ENCODE results near the gene RGS1. TPM values are rescaled to one million over a fixed set of nuclear protein-coding genes. Genes with fewer than 3 reads are reported as not detected.

The RGS1 gene
- total RNA-seq, 2 experiments from 2014 or later: 23.5 to 27.1 TPM

DNA sequence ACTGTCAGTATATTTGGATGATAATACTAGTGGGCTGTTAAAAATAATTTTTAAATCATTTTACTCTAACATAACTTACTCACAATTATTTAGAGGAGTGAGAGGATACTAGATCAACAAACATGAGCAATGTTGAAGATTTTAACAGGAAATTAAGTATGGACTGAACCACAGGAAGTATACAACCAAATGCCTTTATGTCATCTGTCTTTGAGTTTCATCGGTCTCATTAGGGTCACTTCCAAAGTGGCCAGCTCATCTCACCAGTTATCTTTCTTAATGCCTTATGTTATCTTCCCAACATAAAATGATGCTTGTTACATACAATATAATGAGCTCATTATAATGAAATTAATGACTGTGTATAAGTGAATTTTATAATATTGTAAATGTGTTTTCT lies 1.5 kb upstream of the RGS1 start:
- H3K4me3 Mint-ChIP-seq: no peak overlapping the region
- no peaks in the 10 kb centered on the region for H3K27me3 Mint-ChIP-seq
- H3K4me1 Mint-ChIP-seq (ENCODE audit: low read depth): peaks cover 72% of the 10 kb centered on the region
- CTCF ChIA-PET: interaction anchor here (0.9 to 1.2 kb wide), 3 partner anchors 20 to 96 kb away, joined by 3 to 5 read pairs (median 3); no protein-coding TSS in a partner anchor
- DNase-seq: no peak
- POLR2A ChIA-PET: no interaction called here
- intact Hi-C loops (cut with micrococcal nuclease): loop anchor here (2.0 to 10.0 kb wide), 3 partner anchors 67 to 485 kb away; partner anchors contain the start of genes RGS2, RO60 and UCHL5
- no peak overlapping the region for H3K27ac Mint-ChIP-seq
- H3K36me3 Mint-ChIP-seq: peaks cover 33% of the 10 kb centered on the region
- peaks cover 6% of the 10 kb centered on the region for H3K9me3 Mint-ChIP-seq

GRCh38 chr1:192576190-192577144 lies 894 bp downstream of the RGS1 start:
- DNase-seq: no peak
- CTCF ChIA-PET: interaction anchor here (1.2 kb wide), 1 partner anchor 70 kb away, joined by 4 read pairs; no protein-coding TSS in a partner anchor
- H3K36me3 Mint-ChIP-seq: peaks cover 35% of the 10 kb centered on the region
- H3K27ac Mint-ChIP-seq: peak overlapping the region; percentile 90
- H3K9me3 Mint-ChIP-seq: no peaks in the 10 kb centered on the region
- H3K4me1 Mint-ChIP-seq (ENCODE audit: low read depth): peaks cover 81% of the 10 kb centered on the region
- H3K27me3 Mint-ChIP-seq: no peaks in the 10 kb centered on the region
- H3K4me3 Mint-ChIP-seq: peak overlapping the region; percentile 84
- POLR2A ChIA-PET: interaction anchor here (3.8 kb wide), 1 partner anchor 26 kb away, joined by 21 read pairs; no protein-coding TSS in a partner anchor
- intact Hi-C loops (cut with micrococcal nuclease): loop anchor here (5.0 to 10.0 kb wide), 2 partner anchors 228 to 546 kb away; partner anchors contain the start of genes CDC73 and RGS2

DNA sequence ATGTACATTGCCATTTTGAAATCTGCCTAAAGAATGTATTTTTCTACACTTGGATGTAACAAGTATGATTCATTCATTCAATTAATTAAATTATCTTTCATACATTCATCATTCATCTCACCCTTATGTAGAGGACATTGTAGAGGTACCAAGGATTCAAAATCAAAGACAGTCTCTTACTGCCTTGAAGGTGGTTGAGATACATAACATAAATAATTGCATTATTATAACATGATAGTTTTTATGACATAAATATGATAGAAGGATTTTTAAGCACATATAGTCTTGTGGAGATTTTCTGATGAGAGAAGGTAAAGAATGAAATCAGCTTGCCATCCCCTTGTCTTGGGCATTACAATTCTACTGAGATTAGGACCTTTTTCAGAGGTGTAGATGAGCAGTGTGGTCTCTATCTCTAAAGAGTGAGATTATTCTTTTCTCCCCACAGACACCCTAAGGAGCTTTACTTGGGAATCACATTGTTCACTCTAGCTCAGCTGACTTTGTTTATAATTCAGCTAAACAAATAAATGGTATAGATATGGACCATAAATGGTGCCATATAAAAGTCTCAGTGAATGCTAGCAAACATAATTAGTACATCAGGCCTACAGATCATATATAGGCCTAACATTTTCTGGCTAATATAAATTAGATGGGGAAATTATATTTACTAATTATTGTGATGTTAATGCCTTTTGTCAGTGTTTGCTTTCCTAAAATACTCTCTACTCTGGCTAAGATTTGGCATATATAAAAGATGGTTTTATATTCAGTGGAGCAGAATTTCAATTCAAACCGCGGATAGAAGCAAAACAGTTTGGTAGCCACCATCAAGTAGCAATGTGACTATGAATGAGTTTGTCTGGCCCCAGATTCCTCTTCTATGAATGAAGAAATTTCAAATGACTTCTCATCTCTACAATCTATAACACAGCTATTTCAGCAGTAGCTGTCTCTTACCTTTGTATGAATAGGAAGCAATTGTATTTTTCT lies 1.9 kb downstream of the RGS1 start:
- no peaks in the 10 kb centered on the region for H3K9me3 Mint-ChIP-seq
- H3K36me3 Mint-ChIP-seq: peaks cover 35% of the 10 kb centered on the region
- POLR2A ChIA-PET: interaction anchor here (0.6 to 3.8 kb wide), 3 partner anchors 27 to 33 kb away, joined by 3 to 21 read pairs (median 9); no protein-coding TSS in a partner anchor
- intact Hi-C loops (cut with micrococcal nuclease): loop anchor here (5.0 to 10.0 kb wide), 2 partner anchors 227 to 545 kb away; partner anchors contain the start of genes CDC73 and RGS2
- peaks cover 71% of the 10 kb centered on the region for H3K4me1 Mint-ChIP-seq (ENCODE audit: low read depth)
- CTCF ChIA-PET: interaction anchor here (0.6 to 1.3 kb wide), 4 partner anchors 33 to 105 kb away, joined by 3 to 4 read pairs (median 3); no protein-coding TSS in a partner anchor
- peak overlapping the region; percentile 90 for H3K27ac Mint-ChIP-seq
- peak overlapping the region; percentile 84 for H3K4me3 Mint-ChIP-seq
- no peaks in the 10 kb centered on the region for H3K27me3 Mint-ChIP-seq
- no peak for DNase-seq

- peaks cover 63% of the 10 kb centered on the region for H3K4me1 Mint-ChIP-seq (ENCODE audit: low read depth)
- no peaks in the 10 kb centered on the region for H3K27me3 Mint-ChIP-seq
- ChIA-PET POLR2A (interaction anchor here (0.6 to 3.8 kb wide), 4 partner anchors 28 to 39 kb away, joined by 3 to 21 read pairs (median 6); no protein-coding TSS in a partner anchor), CTCF (interaction anchor here (0.6 to 2.3 kb wide), 9 partner anchors 15 to 105 kb away, joined by 3 to 17 read pairs (median 3); no protein-coding TSS in a partner anchor)
- H3K4me3 Mint-ChIP-seq: peak overlapping the region; percentile 84
- intact Hi-C loops (cut with micrococcal nuclease): loop anchor here (5.0 to 10.0 kb wide), 2 partner anchors 226 to 544 kb away; partner anchors contain the start of genes CDC73 and RGS2
- no peaks in the 10 kb centered on the region for H3K9me3 Mint-ChIP-seq
- DNase-seq: no peak
- H3K27ac Mint-ChIP-seq: peak overlapping the region; percentile 72
- peaks cover 35% of the 10 kb centered on the region for H3K36me3 Mint-ChIP-seq
Measured at GRCh38 chr1:192578144-192578909, 2.8 kb downstream of the RGS1 start.

- no peaks in the 10 kb centered on the region for H3K27me3 Mint-ChIP-seq
- ChIA-PET POLR2A (interaction anchor here (0.7 to 3.8 kb wide), 4 partner anchors 29 to 105 kb away, joined by 3 to 21 read pairs (median 6); no protein-coding TSS in a partner anchor), CTCF (interaction anchor here (0.7 to 2.3 kb wide), 12 partner anchors 14 to 105 kb away, joined by 3 to 17 read pairs (median 3); no protein-coding TSS in a partner anchor)
- H3K27ac Mint-ChIP-seq: peak overlapping the region; percentile 72
- no peaks in the 10 kb centered on the region for H3K9me3 Mint-ChIP-seq
- H3K4me1 Mint-ChIP-seq (ENCODE audit: low read depth): peaks cover 55% of the 10 kb centered on the region
- H3K36me3 Mint-ChIP-seq: peaks cover 35% of the 10 kb centered on the region
- peak overlapping the region; percentile 84 for H3K4me3 Mint-ChIP-seq
- DNase-seq: no peak
- intact Hi-C loops (cut with micrococcal nuclease): loop anchor here (5.0 to 10.0 kb wide), 2 partner anchors 226 to 543 kb away; partner anchors contain the start of genes CDC73 and RGS2
Measured at GRCh38 chr1:192579010-192579738, 3.6 kb downstream of the RGS1 start.

- Mint-ChIP-seq H3K27me3 (no peaks in the 10 kb centered on the region), H3K4me1 (ENCODE audit: low read depth) (peaks cover 46% of the 10 kb centered on the region), H3K9me3 (no peaks in the 10 kb centered on the region), H3K36me3 (peaks cover 34% of the 10 kb centered on the region), H3K27ac (peak overlapping the region; percentile 26), H3K4me3 (peak overlapping the region; percentile 24)
- POLR2A ChIA-PET: interaction anchor here (3.8 kb wide), 1 partner anchor 30 kb away, joined by 21 read pairs; no protein-coding TSS in a partner anchor
- CTCF ChIA-PET: interaction anchor here (0.9 to 2.3 kb wide), 3 partner anchors 12 to 106 kb away, joined by 3 to 17 read pairs (median 4); no protein-coding TSS in a partner anchor
- no peak for DNase-seq
- intact Hi-C loops (cut with micrococcal nuclease): loop anchor here (1.0 to 2.0 kb wide), 3 partner anchors 20 to 103 kb away; no protein-coding TSS in a partner anchor
Measured at GRCh38 chr1:192580351-192580962, 4.9 kb downstream of the RGS1 start.

- CTCF ChIA-PET: interaction anchor here (1.4 kb wide), 1 partner anchor 106 kb away, joined by 4 read pairs; no protein-coding TSS in a partner anchor
- Mint-ChIP-seq H3K9me3 (no peaks in the 10 kb centered on the region), H3K4me1 (ENCODE audit: low read depth) (peaks cover 38% of the 10 kb centered on the region), H3K36me3 (peaks cover 30% of the 10 kb centered on the region), H3K27me3 (no peaks in the 10 kb centered on the region), H3K27ac (no peak overlapping the region), H3K4me3 (no peak overlapping the region)
- POLR2A ChIA-PET: no interaction called here
- intact Hi-C loops (cut with micrococcal nuclease): loop anchor here (2.0 kb wide), 1 partner anchor 19 kb away; no protein-coding TSS in a partner anchor
- no peak for DNase-seq
Measured at GRCh38 chr1:192581131-192581927, 5.8 kb downstream of the RGS1 start.

DNA sequence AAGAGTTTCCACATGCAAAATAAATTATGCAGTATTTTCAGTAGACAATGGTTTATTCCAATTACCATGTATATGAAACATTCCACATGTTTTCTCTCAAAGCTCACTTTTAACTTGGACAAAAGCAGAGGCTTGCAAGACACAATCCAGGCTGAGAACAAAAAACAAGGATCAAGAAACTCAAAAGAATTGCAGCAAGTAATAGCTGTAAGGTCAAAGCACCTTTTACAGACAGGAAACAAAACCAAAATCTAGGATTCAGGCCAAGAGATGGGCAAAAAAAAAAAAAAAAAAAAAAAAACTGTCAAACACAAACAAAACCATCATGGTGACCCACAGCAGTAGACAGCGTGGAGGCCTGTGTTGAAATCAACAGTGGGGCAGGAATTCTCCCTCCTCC lies 9.3 kb downstream of the RGS1 start:
- POLR2A ChIA-PET: no interaction called here
- no peaks in the 10 kb centered on the region for H3K9me3 Mint-ChIP-seq
- peaks cover 1% of the 10 kb centered on the region for H3K36me3 Mint-ChIP-seq
- H3K4me3 Mint-ChIP-seq: no peak overlapping the region
- no peak overlapping the region for H3K27ac Mint-ChIP-seq
- no peak for DNase-seq
- CTCF ChIA-PET: interaction anchor here (0.5 kb wide), 1 partner anchor 105 kb away, joined by 3 read pairs; no protein-coding TSS in a partner anchor
- H3K4me1 Mint-ChIP-seq (ENCODE audit: low read depth): peaks cover 10% of the 10 kb centered on the region
- intact Hi-C loops (cut with micrococcal nuclease): no loop called here
- no peaks in the 10 kb centered on the region for H3K27me3 Mint-ChIP-seq

Measured in activated CD4-positive, alpha-beta memory T cell treated with anti-CD3 and anti-CD28 coated beads for 36 hours (primary cell).